DOHH2 (cell line): ENCODE results near the gene TRERF1.

ENCODE experiments used
- H3F3A ChIP-seq: fragments of 200-600 bp; sonication (generic), shearing (Covaris generic); 2 replicates; pipeline ENCODE4 v1.6.0; 2016; ENCODE audit warnings: antibody characterized with exemption, mild to moderate bottlenecking; ENCODE audit not compliant: control insufficient read depth, insufficient read depth
- H3K27ac ChIP-seq: fragments of 200-600 bp; sonication (generic); 2 replicates; pipeline ENCODE4 v1.5.1; 2014; ENCODE audit warnings: low read depth, mild to moderate bottlenecking, low read length, moderate library complexity
- H3K27me3 ChIP-seq: fragments of 200-600 bp; sonication (generic); 2 replicates; pipeline ENCODE4 v1.6.1; 2014; ENCODE audit warnings: mild to moderate bottlenecking, low read length, mixed read lengths; ENCODE audit not compliant: control insufficient read depth
- H3K36me3 ChIP-seq: fragments of 200-600 bp; sonication (generic); 2 replicates; pipeline ENCODE4 v1.6.1; 2014; ENCODE audit warnings: mild to moderate bottlenecking, low read length, moderate library complexity, mixed read lengths; ENCODE audit not compliant: control insufficient read depth
- H3K4me1 ChIP-seq: fragments of 200-600 bp; sonication (generic); 2 replicates; pipeline ENCODE4 v1.6.1; 2014; ENCODE audit warnings: mild to moderate bottlenecking, low read length, mixed read lengths; ENCODE audit not compliant: control insufficient read depth
- H3K4me2 ChIP-seq: fragments of 200-600 bp; sonication (generic); 2 replicates; pipeline ENCODE4 v1.6.0; 2014; ENCODE audit warnings: mild to moderate bottlenecking, low read length, moderate library complexity
- H3K4me3 ChIP-seq: fragments of 200-600 bp; sonication (generic); 2 replicates; pipeline ENCODE4 v1.5.1; 2014; ENCODE audit warnings: mild to moderate bottlenecking, low read length, mixed read lengths
- H3K79me2 ChIP-seq: fragments of 200-600 bp; sonication (generic); 2 replicates; pipeline ENCODE4 v1.6.1; 2014; ENCODE audit warnings: mild to moderate bottlenecking, low read length, mixed read lengths; ENCODE audit not compliant: control insufficient read depth
- H3K9me2 ChIP-seq: fragments of 200-600 bp; sonication (generic); replicated peaks from 2 replicates; pipeline ENCODE4 v1.6.1; 2014; ENCODE audit warnings: mild to moderate bottlenecking, low read length, mixed read lengths; ENCODE audit not compliant: control insufficient read depth
- H3K9me3 ChIP-seq: fragments of 200-600 bp; sonication (generic); 2 replicates; pipeline ENCODE4 v1.6.1; 2014; ENCODE audit warnings: antibody characterized with exemption, low read length, mixed read lengths; ENCODE audit not compliant: control insufficient read depth, insufficient read depth
- H4K20me1 ChIP-seq: fragments of 200-600 bp; sonication (generic); 2 replicates; pipeline ENCODE4 v1.6.0; 2014; ENCODE audit warnings: low read depth, mild to moderate bottlenecking, antibody characterized with exemption, low read length, moderate library complexity; ENCODE audit not compliant: control insufficient read depth, insufficient read depth
- EZH2phosphoT487 ChIP-seq: fragments of 200-600 bp; sonication (generic); IDR thresholded peaks from 2 replicates; pipeline ENCODE4 v1.6.1; 2017; ENCODE audit warnings: borderline replicate concordance, mild to moderate bottlenecking, antibody characterized with exemption, low read length, moderate library complexity, mixed read lengths
- TF ChIP-seq, protein P1 (sequence below): fragments of 200-600 bp; sonication (generic); IDR thresholded peaks from one replicate; pipeline ENCODE4 v1.5.1; 2014; ENCODE audit warnings: antibody characterized with exemption, mild to moderate bottlenecking, low read depth, low read length; ENCODE audit not compliant: poor library complexity, severe bottlenecking

The TRERF1 gene

DNA sequence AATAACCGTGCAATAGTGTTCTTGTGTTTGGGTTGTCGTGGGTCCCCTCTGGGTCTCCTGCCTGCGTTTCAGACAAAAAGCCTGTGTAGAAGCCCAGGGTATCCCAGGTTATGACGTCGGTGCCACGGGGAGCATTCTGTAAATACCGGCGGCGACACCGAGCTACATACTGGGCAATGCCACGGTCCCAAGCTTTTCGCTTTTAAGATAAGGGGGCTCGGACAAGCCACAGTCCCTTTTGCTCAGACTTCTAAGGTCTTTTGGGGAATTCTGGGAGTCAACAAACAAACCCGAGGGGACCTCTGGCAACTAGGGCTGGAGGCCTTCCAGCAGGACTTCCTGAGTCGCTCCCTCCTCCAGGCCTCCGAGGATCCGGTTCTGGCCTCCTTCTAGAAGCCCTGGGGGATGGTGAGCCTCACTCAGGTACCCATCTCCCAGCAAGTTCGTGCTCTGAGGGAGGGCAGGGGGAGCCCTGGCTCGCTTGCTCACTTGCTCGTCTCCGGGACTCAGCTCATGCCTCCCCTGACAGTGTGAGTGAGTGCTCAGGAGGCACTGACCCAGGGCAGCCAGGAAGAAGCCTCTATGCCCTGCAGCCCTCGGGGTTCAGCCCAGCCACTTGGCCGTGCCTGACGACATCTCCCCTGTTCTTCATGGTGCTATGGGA lies 171.6 kb downstream of the TRERF1 start:
- no peaks in the 10 kb centered on the region for H4K20me1 ChIP-seq
- H3F3A ChIP-seq: no peaks in the 10 kb centered on the region
- H3K9me3 ChIP-seq: no peaks in the 10 kb centered on the region
- H3K4me3 ChIP-seq: peak overlapping the region; percentile 13
- peak overlapping the region; percentile 63 for H3K27ac ChIP-seq
- H3K27me3 ChIP-seq: no peaks in the 10 kb centered on the region
- no peaks in the 10 kb centered on the region for H3K9me2 ChIP-seq
- H3K36me3 ChIP-seq: peaks cover 3% of the 10 kb centered on the region; the same call in 1 of the 2 replicates
- peak overlapping the region; percentile 60 for H3K4me2 ChIP-seq
- H3K79me2 ChIP-seq: peaks cover 20% of the 10 kb centered on the region
- TF ChIP-seq, protein P1, sequence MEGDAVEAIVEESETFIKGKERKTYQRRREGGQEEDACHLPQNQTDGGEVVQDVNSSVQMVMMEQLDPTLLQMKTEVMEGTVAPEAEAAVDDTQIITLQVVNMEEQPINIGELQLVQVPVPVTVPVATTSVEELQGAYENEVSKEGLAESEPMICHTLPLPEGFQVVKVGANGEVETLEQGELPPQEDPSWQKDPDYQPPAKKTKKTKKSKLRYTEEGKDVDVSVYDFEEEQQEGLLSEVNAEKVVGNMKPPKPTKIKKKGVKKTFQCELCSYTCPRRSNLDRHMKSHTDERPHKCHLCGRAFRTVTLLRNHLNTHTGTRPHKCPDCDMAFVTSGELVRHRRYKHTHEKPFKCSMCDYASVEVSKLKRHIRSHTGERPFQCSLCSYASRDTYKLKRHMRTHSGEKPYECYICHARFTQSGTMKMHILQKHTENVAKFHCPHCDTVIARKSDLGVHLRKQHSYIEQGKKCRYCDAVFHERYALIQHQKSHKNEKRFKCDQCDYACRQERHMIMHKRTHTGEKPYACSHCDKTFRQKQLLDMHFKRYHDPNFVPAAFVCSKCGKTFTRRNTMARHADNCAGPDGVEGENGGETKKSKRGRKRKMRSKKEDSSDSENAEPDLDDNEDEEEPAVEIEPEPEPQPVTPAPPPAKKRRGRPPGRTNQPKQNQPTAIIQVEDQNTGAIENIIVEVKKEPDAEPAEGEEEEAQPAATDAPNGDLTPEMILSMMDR: no peak
- no peak for TF ChIP-seq EZH2phosphoT487
- peaks cover 56% of the 10 kb centered on the region for H3K4me1 ChIP-seq

DNA sequence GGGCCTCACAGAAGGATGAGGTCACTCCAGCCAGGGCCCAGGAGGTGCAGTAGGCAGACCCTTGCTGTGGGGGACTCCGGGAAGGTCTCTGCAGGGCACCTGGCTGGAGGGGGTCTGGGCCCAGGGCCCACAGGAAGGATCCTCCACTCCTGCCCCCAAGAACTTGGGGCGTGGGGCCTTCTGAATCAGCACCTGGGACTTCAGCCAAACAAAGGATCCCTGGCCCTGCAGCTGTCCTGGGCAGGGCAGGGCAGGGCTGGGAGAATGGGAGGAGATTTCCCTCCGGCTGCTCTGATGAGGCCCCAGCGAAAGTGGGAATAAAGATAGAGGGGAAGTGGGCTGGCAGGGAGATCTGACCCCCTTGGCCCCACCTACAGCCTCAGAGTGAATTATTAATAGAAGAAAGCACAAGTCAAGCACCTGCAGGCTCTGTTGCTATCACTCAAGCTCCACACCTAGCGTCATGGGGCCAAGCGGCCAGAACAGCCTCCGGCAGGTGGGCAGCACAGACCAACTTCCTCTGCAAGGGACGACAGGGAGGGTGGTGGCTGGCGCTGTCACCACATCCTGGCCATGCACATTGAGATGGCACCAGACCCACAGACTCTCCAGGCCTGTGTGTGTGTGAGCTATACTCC lies 172.5 kb downstream of the TRERF1 start:
- Histone ChIP-seq H3K79me2 (peaks cover 20% of the 10 kb centered on the region), H3K27ac (peak overlapping the region; percentile 63), H3K9me3 (no peaks in the 10 kb centered on the region), H3K36me3 (peaks cover 3% of the 10 kb centered on the region; the same call in 1 of the 2 replicates), H4K20me1 (no peaks in the 10 kb centered on the region), H3K4me3 (peak overlapping the region; percentile 13), H3F3A (no peaks in the 10 kb centered on the region), H3K4me2 (peak overlapping the region; percentile 60), H3K4me1 (peaks cover 49% of the 10 kb centered on the region), H3K27me3 (no peaks in the 10 kb centered on the region), H3K9me2 (no peaks in the 10 kb centered on the region)
- TF ChIP-seq, protein P1: no peak
- TF ChIP-seq EZH2phosphoT487: no peak

DNA sequence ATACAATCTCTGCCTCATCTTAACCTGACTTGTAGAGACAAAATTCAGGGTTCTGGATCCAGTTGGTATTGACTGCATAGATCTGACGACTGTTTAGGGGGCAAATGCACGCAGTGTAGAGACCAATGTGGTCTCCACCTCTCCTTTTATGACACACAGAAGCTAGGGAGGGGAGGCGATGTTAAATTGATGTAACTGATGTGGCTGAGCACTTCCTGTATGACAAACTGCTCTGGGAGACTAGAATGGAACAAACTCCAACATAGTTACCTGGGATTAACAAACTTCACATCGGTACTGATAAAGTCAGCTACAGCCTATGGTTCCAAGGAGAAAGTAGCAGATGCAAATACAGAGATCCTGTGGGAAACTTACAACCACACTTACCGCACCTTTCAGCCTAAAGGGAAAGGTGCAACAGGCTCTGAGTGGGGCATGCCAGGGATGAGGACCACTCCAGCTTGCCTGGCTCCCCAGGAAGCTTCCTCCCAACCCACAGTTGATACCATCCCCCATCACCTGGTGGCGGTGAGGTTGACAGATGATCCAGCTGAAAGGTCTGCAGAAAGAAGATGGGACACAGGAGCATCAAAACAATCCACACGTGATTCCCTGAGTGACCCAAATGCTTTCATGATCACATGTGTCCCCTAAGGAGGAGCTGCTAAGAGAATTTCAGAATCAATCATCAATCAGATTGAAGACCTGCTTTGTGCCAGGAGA lies 173.4 kb downstream of the TRERF1 start:
- no peaks in the 10 kb centered on the region for H3K9me2 ChIP-seq
- no peaks in the 10 kb centered on the region for H3F3A ChIP-seq
- no peaks in the 10 kb centered on the region for H3K9me3 ChIP-seq
- H3K79me2 ChIP-seq: peaks cover 20% of the 10 kb centered on the region
- H3K4me3 ChIP-seq: peak overlapping the region; percentile 13; the same call in 1 of the 2 replicates
- no peaks in the 10 kb centered on the region for H4K20me1 ChIP-seq
- H3K4me2 ChIP-seq: peak overlapping the region; percentile 60; the same call in 1 of the 2 replicates
- H3K27me3 ChIP-seq: no peaks in the 10 kb centered on the region
- peaks cover 47% of the 10 kb centered on the region for H3K4me1 ChIP-seq
- peaks cover 3% of the 10 kb centered on the region; the same call in 1 of the 2 replicates for H3K36me3 ChIP-seq
- TF ChIP-seq EZH2phosphoT487: no peak
- TF ChIP-seq, protein P1: no peak
- peak overlapping the region; percentile 63 for H3K27ac ChIP-seq
